ENCODE measurements around the gene FASTK.

The FASTK gene

DNA sequence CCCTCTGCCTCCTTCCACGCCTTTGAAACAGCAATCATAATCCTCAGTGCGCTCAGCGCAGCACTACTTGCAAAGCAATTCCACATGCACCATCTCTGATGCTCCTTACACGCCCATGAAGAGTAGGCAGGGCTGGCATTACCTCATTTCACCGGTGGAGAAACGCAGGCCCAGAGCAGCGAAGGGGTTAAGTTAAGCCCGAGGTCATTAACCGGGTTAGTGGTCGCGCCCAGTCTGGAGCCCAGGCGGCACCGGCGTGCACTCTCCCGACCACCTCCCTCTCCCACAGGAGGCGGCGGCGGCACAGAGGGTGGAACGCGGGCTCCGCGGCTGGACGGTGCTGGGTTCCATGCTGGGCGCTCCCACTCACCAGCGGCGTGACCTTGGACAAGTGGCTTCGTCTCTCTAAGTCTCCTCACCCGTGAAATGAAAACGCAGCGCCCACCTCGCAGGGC lies 515 bp downstream of the FASTK start:
- peak; percentile 28 for ATAC-seq
- TF ChIP-seq ZC3H10 (CRISPR knock-in tag; IDR thresholded peaks at IDR 0.05) (no peak), ARNTL (CRISPR knock-in tag; IDR thresholded peaks at IDR 0.05; ENCODE audit: borderline replicate concordance, low read depth) (no peak), ESRRG (CRISPR knock-in tag; IDR thresholded peaks at IDR 0.05) (no peak), TOX (CRISPR knock-in tag; IDR thresholded peaks at IDR 0.05; ENCODE audit: borderline replicate concordance) (no peak), POU6F1 (CRISPR knock-in tag; IDR thresholded peaks at IDR 0.05; ENCODE audit: borderline replicate concordance, low read depth) (no peak), TCF4 (CRISPR knock-in tag; IDR thresholded peaks at IDR 0.05; ENCODE audit: borderline replicate concordance) (no peak), ZNF70 (CRISPR knock-in tag; IDR thresholded peaks at IDR 0.05) (no peak), PPARA (CRISPR knock-in tag; IDR thresholded peaks at IDR 0.05; ENCODE audit: borderline replicate concordance) (no peak), ZFP3 (CRISPR knock-in tag; IDR thresholded peaks at IDR 0.05) (no peak), RARB (CRISPR knock-in tag; IDR thresholded peaks at IDR 0.05) (no peak), ZFP30 (CRISPR knock-in tag; IDR thresholded peaks at IDR 0.05) (no peak), GLIS3 (CRISPR knock-in tag; IDR thresholded peaks at IDR 0.05) (no peak; the same call in 1 of the 2 replicates), TSHZ2 (CRISPR knock-in tag; IDR thresholded peaks at IDR 0.05) (no peak), ISL1 (CRISPR knock-in tag; IDR thresholded peaks at IDR 0.05) (no peak), CSDC2 (CRISPR knock-in tag; IDR thresholded peaks at IDR 0.05) (no peak), ZNF8 (CRISPR knock-in tag; IDR thresholded peaks at IDR 0.05) (no peak), ZNF565 (CRISPR knock-in tag; conservative IDR thresholded peaks at IDR 0.05; ENCODE audit: low read depth) (no peak)
- TF ChIP-seq, protein P1, sequence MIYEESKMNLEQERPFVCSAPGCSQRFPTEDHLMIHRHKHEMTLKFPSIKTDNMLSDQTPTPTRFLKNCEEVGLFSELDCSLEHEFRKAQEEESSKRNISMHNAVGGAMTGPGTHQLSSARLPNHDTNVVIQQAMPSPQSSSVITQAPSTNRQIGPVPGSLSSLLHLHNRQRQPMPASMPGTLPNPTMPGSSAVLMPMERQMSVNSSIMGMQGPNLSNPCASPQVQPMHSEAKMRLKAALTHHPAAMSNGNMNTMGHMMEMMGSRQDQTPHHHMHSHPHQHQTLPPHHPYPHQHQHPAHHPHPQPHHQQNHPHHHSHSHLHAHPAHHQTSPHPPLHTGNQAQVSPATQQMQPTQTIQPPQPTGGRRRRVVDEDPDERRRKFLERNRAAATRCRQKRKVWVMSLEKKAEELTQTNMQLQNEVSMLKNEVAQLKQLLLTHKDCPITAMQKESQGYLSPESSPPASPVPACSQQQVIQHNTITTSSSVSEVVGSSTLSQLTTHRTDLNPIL (CRISPR knock-in tag; IDR thresholded peaks at IDR 0.05; ENCODE audit: low read depth), result no peak
- TF ChIP-seq, protein P2, sequence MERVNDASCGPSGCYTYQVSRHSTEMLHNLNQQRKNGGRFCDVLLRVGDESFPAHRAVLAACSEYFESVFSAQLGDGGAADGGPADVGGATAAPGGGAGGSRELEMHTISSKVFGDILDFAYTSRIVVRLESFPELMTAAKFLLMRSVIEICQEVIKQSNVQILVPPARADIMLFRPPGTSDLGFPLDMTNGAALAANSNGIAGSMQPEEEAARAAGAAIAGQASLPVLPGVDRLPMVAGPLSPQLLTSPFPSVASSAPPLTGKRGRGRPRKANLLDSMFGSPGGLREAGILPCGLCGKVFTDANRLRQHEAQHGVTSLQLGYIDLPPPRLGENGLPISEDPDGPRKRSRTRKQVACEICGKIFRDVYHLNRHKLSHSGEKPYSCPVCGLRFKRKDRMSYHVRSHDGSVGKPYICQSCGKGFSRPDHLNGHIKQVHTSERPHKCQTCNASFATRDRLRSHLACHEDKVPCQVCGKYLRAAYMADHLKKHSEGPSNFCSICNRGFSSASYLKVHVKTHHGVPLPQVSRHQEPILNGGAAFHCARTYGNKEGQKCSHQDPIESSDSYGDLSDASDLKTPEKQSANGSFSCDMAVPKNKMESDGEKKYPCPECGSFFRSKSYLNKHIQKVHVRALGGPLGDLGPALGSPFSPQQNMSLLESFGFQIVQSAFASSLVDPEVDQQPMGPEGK (CRISPR knock-in tag; IDR thresholded peaks at IDR 0.05; ENCODE audit: borderline replicate concordance), result no peak

GRCh38 chr7:151079199-151079910 lies 1.3 kb downstream of the FASTK start:
- no peak for ATAC-seq
- TF ChIP-seq, protein P2 (CRISPR knock-in tag; IDR thresholded peaks at IDR 0.05; ENCODE audit: borderline replicate concordance), result no peak
- no peak for TF ChIP-seq ZNF565 (CRISPR knock-in tag; conservative IDR thresholded peaks at IDR 0.05; ENCODE audit: low read depth)
- no peak for TF ChIP-seq CSRNP3 (CRISPR knock-in tag; IDR thresholded peaks at IDR 0.05)
- no peak for TF ChIP-seq BACH2 (CRISPR knock-in tag; IDR thresholded peaks at IDR 0.05; ENCODE audit: borderline replicate concordance)
- no peak for TF ChIP-seq RARB (CRISPR knock-in tag; IDR thresholded peaks at IDR 0.05)
- TF ChIP-seq ESRRG (CRISPR knock-in tag; IDR thresholded peaks at IDR 0.05), result no peak
- TF ChIP-seq ZC3H10 (CRISPR knock-in tag; IDR thresholded peaks at IDR 0.05), result no peak
- no peak for TF ChIP-seq CSDC2 (CRISPR knock-in tag; IDR thresholded peaks at IDR 0.05)
- no peak for TF ChIP-seq ZNF70 (CRISPR knock-in tag; IDR thresholded peaks at IDR 0.05)
- TF ChIP-seq PPARA (CRISPR knock-in tag; IDR thresholded peaks at IDR 0.05; ENCODE audit: borderline replicate concordance), result no peak
- TF ChIP-seq TCF4 (CRISPR knock-in tag; IDR thresholded peaks at IDR 0.05; ENCODE audit: borderline replicate concordance), result no peak
- TF ChIP-seq POU6F1 (CRISPR knock-in tag; IDR thresholded peaks at IDR 0.05; ENCODE audit: borderline replicate concordance, low read depth), result no peak
- TF ChIP-seq ZFP3 (CRISPR knock-in tag; IDR thresholded peaks at IDR 0.05), result no peak
- no peak for TF ChIP-seq TSHZ2 (CRISPR knock-in tag; IDR thresholded peaks at IDR 0.05)
- TF ChIP-seq GLIS3 (CRISPR knock-in tag; IDR thresholded peaks at IDR 0.05), result no peak
- no peak for TF ChIP-seq ISL1 (CRISPR knock-in tag; IDR thresholded peaks at IDR 0.05)
- TF ChIP-seq ZFP30 (CRISPR knock-in tag; IDR thresholded peaks at IDR 0.05), result no peak

Measured in SK-N-SH treated with all-trans-retinoic acid at 6 μM for 48 hours (cell line).